ENCODE measurements around the gene ENGASE.

DNA sequence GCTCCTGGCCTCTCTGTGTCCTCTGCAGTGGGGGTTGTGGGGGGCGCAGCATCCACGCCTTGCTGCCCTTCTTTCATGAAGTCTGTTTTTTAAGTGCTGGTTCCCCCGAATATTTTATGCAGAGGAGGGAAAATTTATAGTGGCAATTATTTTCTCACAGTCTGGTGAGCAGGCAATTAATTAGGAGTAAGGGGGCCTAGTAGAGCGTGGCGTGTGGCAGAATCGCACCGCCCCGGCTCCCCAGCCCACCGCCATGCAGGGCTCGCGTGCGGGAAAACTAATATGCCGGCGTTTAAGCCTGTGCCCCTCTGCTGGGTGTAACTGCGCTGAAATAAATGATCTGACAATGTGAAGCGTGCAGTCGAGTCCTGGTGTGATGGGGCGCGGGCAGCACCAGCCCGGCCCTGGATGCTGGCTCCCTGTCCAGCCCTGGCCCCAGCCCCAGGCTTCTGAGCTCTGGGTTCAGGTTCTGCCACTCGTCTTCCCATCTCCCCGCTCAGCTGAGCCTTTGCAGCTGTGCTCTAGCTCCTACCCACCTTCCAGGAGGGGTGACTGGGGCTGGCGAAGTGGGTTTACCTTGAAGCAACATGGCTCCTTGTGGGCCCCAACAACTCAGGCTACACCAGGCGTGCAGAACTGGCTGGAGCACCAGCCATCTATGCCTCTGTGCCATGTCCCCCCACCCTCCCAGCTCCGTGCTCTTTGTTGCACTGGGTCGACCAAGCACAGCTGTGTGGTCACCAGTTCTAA is 13.8 kb downstream of the ENGASE start:
- TF ChIP-seq, protein P1, sequence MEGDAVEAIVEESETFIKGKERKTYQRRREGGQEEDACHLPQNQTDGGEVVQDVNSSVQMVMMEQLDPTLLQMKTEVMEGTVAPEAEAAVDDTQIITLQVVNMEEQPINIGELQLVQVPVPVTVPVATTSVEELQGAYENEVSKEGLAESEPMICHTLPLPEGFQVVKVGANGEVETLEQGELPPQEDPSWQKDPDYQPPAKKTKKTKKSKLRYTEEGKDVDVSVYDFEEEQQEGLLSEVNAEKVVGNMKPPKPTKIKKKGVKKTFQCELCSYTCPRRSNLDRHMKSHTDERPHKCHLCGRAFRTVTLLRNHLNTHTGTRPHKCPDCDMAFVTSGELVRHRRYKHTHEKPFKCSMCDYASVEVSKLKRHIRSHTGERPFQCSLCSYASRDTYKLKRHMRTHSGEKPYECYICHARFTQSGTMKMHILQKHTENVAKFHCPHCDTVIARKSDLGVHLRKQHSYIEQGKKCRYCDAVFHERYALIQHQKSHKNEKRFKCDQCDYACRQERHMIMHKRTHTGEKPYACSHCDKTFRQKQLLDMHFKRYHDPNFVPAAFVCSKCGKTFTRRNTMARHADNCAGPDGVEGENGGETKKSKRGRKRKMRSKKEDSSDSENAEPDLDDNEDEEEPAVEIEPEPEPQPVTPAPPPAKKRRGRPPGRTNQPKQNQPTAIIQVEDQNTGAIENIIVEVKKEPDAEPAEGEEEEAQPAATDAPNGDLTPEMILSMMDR (IDR thresholded peaks at IDR 0.05), result no peak
- no peak for TF ChIP-seq POLR2A (IDR thresholded peaks at IDR 0.05)

All from stomach (tissue), 4 donors.